Measurements from ENCODE around the gene TSPAN10. TPM values are rescaled to one million over a fixed set of nuclear protein-coding genes. Genes with fewer than 3 reads are reported as not detected.

The TSPAN10 gene
- total RNA-seq = 1 to 10 TPM; 1.2 TPM

GRCh38 chr17:81636505-81637288, at the start of gene TSPAN10, which contains the start of gene NPLOC4:
Gene TSPAN10, plus strand, starts transcription at chr17:81637196. Its CDS starts 5,217 bp downstream, at chr17:81642413.
Gene NPLOC4, minus strand, starts transcription at chr17:81637112. Its CDS starts 182 bp downstream, at chr17:81636930.
- ChIA-PET POLR2A (interaction anchor here (1.0 to 1.9 kb wide), 3 partner anchors 22 to 29 kb away, joined by 3 to 9 read pairs (median 5); partner anchors contain the start of genes CCDC137 and OXLD1), CTCF (interaction anchor here (1.3 kb wide), 1 partner anchor 36 kb away, joined by 3 read pairs; no protein-coding TSS in a partner anchor)
- Mint-ChIP-seq H3K27ac (peak within 1 kb of the TSS; percentile 81), H3K9me3 (ENCODE audit: insufficient read depth) (no peaks in the 10 kb centered on the region), H3K36me3 (ENCODE audit: low read depth) (peaks cover 11% of the 10 kb centered on the region), H3K27me3 (ENCODE audit: low read depth) (no peaks in the 10 kb centered on the region), H3K4me3 (peak within 1 kb of the TSS; percentile 90), H3K4me1 (ENCODE audit: low read depth) (peaks cover 26% of the 10 kb centered on the region)
- DNase-seq (peak; percentile 83), ATAC-seq (peak; percentile 96)

- POLR2A ChIA-PET = no interaction called here
- peaks cover 59% of the 10 kb centered on the region for H3K36me3 Mint-ChIP-seq (ENCODE audit: low read depth)
- H3K27me3 Mint-ChIP-seq (ENCODE audit: low read depth) = no peaks in the 10 kb centered on the region
- no peak for ATAC-seq
- CTCF ChIA-PET = no interaction called here
- H3K4me3 Mint-ChIP-seq = no peak overlapping the region
- H3K27ac Mint-ChIP-seq = no peak overlapping the region
- H3K9me3 Mint-ChIP-seq (ENCODE audit: insufficient read depth) = no peaks in the 10 kb centered on the region
- DNase-seq = no peak
- H3K4me1 Mint-ChIP-seq (ENCODE audit: low read depth) = no peaks in the 10 kb centered on the region
Measured at GRCh38 chr17:81589612-81590011, 47.4 kb upstream of the TSPAN10 start.

DNA sequence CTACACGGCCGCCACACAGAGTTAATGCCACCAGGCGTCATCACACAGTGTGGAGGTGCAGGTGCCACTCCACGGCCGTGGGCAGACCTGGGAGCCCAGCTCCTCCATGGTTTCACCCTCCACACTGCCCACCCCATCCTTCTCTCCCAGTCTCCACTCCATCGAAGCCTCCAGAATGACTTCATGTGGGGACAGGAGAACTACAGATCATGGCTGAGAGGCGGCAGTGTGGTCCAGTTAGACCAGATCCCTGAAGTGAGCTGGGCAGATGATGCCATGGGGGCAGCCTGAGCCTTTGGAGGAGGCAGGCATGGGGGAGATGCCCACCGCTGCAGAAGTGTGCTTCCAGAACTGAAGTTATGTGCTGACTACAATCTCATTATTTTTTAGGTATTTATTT, 46.9 kb upstream of the TSPAN10 start:
- peaks cover 58% of the 10 kb centered on the region for H3K36me3 Mint-ChIP-seq (ENCODE audit: low read depth)
- POLR2A ChIA-PET = no interaction called here
- CTCF ChIA-PET = no interaction called here

GRCh38 chr17:81591971-81592370, 45.0 kb upstream of the TSPAN10 start:
- Mint-ChIP-seq H3K4me3 (no peak overlapping the region), H3K27me3 (ENCODE audit: low read depth) (no peaks in the 10 kb centered on the region), H3K9me3 (ENCODE audit: insufficient read depth) (no peaks in the 10 kb centered on the region), H3K36me3 (ENCODE audit: low read depth) (peaks cover 53% of the 10 kb centered on the region), H3K27ac (no peak overlapping the region), H3K4me1 (ENCODE audit: low read depth) (no peaks in the 10 kb centered on the region)
- ChIA-PET POLR2A (interaction anchor here (1.6 kb wide), 1 partner anchor 9 kb away, joined by 4 read pairs; no protein-coding TSS in a partner anchor), CTCF (no interaction called here)
- no peak for ATAC-seq
- no peak for DNase-seq

More for the DNA sequence above, 46.9 kb upstream of the TSPAN10 start:
- H3K4me3 Mint-ChIP-seq = no peak overlapping the region
- H3K27me3 Mint-ChIP-seq (ENCODE audit: low read depth) = no peaks in the 10 kb centered on the region
- H3K9me3 Mint-ChIP-seq (ENCODE audit: insufficient read depth) = no peaks in the 10 kb centered on the region
- ATAC-seq = no peak
- H3K27ac Mint-ChIP-seq = no peak overlapping the region
- no peaks in the 10 kb centered on the region for H3K4me1 Mint-ChIP-seq (ENCODE audit: low read depth)
- DNase-seq = no peak

DNA sequence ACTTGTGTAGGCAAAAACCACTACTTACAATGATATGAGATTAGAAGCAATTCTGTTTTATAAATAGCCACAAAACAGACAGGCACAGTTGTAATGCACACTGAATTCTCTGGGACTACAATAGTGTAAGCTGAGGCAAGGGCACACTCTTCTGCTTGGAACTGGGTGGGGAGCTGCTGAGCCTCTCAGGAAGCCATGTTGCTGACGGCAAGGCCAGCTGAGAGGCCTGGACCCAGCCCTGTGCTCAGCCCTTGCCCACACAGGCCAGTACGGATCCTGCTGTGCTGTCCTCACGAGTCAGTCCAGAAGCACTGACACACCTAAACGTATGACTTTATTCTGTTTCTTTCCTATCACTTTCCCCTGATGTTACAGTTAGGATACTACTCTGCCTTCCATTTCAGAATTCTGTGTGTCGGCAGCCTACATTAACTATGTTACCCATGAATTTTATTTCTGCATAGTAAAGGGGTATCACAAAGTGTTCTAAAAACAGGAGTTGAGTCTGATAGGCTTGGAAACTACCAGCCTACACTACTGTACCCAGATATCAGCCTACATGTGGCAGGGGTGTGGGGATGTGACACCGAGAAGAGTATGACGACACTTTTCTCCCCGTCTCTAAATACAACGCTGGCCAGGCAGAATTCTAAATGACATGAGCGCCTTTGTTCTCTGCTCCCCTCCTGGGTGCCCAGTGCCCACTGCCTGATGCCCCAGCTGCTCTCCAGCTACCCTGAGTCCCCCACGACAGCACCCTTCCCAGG, 43.7 kb upstream of the TSPAN10 start:
- DNase-seq (no peak), ATAC-seq (no peak)
- Mint-ChIP-seq H3K9me3 (ENCODE audit: insufficient read depth) (no peaks in the 10 kb centered on the region), H3K4me3 (no peak overlapping the region), H3K36me3 (ENCODE audit: low read depth) (peaks cover 54% of the 10 kb centered on the region), H3K27me3 (ENCODE audit: low read depth) (no peaks in the 10 kb centered on the region), H3K27ac (no peak overlapping the region), H3K4me1 (ENCODE audit: low read depth) (peaks cover 2% of the 10 kb centered on the region)
- POLR2A ChIA-PET = no interaction called here
- CTCF ChIA-PET = no interaction called here

DNA sequence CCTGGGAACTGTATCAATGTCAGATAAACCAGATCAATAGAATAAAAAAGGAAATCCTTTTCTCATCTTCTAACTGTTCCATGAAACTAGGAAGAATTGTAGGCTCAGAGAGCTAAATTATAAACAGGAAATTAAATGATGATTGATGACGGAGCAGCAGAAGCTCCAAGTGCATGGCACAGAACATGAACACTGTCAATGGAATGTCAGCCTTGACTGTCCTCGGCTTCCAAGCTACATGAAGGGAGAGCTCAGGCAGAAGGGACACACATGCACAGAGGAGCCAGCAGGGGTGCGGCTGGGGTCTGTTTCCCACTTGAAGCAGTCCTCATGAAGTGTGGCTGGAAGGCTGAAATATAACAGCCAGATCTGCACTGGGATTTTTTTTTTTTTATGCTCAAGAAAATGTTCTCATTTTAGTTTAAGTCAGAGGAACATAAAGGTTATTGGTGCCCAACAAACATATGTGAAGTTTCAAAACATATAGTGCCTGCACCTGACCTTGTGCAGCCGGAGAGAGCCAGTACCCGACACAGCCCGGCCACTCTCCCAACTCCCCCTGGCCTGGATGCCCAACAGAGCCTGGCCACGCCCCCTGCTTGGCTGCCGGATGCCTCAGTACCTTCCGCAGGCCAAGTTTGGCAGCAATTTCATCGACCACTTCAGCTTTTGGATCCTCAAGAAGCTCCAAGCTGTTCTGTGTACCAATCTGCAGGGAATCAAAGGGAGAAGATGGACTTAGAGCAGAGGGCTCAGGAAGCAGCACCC, 37.1 kb upstream of the TSPAN10 start:
- ATAC-seq = no peak
- no peak overlapping the region for H3K4me3 Mint-ChIP-seq
- POLR2A ChIA-PET = interaction anchor here (1.2 kb wide), 2 partner anchors 8 to 103 kb away, joined by 4 read pairs; partner anchors contain the start of gene MRPL12
- peaks cover 49% of the 10 kb centered on the region for H3K36me3 Mint-ChIP-seq (ENCODE audit: low read depth)
- H3K27me3 Mint-ChIP-seq (ENCODE audit: low read depth) = no peaks in the 10 kb centered on the region
- peaks cover 10% of the 10 kb centered on the region for H3K4me1 Mint-ChIP-seq (ENCODE audit: low read depth)
- DNase-seq = no peak
- H3K9me3 Mint-ChIP-seq (ENCODE audit: insufficient read depth) = no peaks in the 10 kb centered on the region
- no peak overlapping the region for H3K27ac Mint-ChIP-seq
- CTCF ChIA-PET = interaction anchor here (1.2 to 2.8 kb wide), 7 partner anchors 16 to 347 kb away, joined by 3 to 25 read pairs (median 6); partner anchors contain the start of gene FAAP100

GRCh38 chr17:81601525-81602120, 35.4 kb upstream of the TSPAN10 start:
- peaks cover 10% of the 10 kb centered on the region for H3K4me1 Mint-ChIP-seq (ENCODE audit: low read depth)
- no peaks in the 10 kb centered on the region for H3K9me3 Mint-ChIP-seq (ENCODE audit: insufficient read depth)
- peaks cover 52% of the 10 kb centered on the region for H3K36me3 Mint-ChIP-seq (ENCODE audit: low read depth)
- ChIA-PET POLR2A (interaction anchor here (1.2 kb wide), 1 partner anchor 10 kb away, joined by 4 read pairs; no protein-coding TSS in a partner anchor), CTCF (interaction anchor here (0.6 to 2.8 kb wide), 31 partner anchors 8 to 316 kb away, joined by 3 to 25 read pairs (median 3); partner anchors contain the start of genes FAAP100, PDE6G and SLC38A10)
- H3K27ac Mint-ChIP-seq = peak overlapping the region; percentile 58
- no peak overlapping the region for H3K4me3 Mint-ChIP-seq
- ATAC-seq (peak; percentile 90), DNase-seq (peak; percentile 69)
- H3K27me3 Mint-ChIP-seq (ENCODE audit: low read depth) = no peaks in the 10 kb centered on the region

DNA sequence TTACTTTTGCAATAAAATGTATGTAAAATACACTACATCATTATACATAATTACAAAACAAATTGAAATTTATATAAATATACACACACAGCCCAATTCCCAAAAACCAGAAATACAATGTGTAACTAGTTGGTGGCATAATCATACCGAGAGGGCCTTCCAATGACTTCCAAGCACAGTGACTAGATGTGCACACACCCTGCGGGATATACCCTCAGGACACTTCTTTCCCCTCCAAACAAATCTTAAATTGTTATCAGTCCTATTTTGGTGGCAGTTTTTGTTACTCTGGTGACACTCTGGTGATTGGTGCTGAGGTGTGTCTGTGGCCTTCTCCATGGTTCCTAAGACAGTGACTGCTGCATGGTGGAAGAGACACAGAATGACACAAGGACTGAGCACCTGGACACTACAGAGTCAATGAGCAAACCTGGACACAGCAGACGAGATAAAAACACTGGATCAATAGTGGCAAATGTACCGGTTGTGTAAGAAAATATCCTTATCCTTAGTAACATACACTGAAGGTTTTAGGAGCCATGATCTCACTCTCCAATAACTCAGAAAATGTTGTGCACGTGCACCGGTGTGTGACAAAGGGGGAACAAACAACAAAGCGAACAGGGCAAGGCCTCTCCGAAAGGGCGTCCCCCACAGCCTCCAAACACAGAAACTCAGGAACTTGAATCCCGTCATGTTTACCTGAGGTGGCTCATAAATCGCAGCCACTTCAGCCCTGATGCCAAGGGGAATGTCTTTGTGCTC, 33.0 kb upstream of the TSPAN10 start:
- peaks cover 54% of the 10 kb centered on the region for H3K36me3 Mint-ChIP-seq (ENCODE audit: low read depth)
- H3K27ac Mint-ChIP-seq = no peak overlapping the region
- CTCF ChIA-PET = no interaction called here

DNA sequence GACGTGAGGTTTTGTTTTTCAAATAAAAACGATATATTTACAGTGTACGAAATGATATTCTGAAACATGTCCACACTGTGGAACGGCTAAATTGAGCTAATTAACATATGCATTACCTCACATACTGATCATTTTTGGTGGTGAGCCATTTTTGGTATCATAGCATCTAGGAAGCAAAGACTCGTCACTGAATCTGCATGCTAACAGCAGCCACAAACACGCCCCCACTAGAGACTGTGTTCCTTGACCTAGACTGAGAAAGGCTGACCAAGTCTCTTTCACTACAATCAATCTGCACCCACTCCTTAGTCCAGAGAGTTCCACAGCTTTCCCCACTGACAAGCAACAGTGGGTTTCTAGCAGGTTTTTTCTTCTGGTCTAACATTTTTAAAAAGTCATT, 29.6 kb upstream of the TSPAN10 start:
- ChIA-PET CTCF (interaction anchor here (0.6 to 0.9 kb wide), 2 partner anchors 32 to 76 kb away, joined by 3 to 4 read pairs; partner anchors contain the start of genes ARL16 and HGS), POLR2A (interaction anchor here (0.6 kb wide), 1 partner anchor 55 kb away, joined by 3 read pairs; the partner anchor contains the start of gene FAAP100)
- no peaks in the 10 kb centered on the region for H3K9me3 Mint-ChIP-seq (ENCODE audit: insufficient read depth)
- ATAC-seq (no peak), DNase-seq (no peak)
- H3K4me3 Mint-ChIP-seq = no peak overlapping the region
- peaks cover 18% of the 10 kb centered on the region for H3K4me1 Mint-ChIP-seq (ENCODE audit: low read depth)
- H3K27ac Mint-ChIP-seq = no peak overlapping the region
- no peaks in the 10 kb centered on the region for H3K27me3 Mint-ChIP-seq (ENCODE audit: low read depth)
- H3K36me3 Mint-ChIP-seq (ENCODE audit: low read depth) = peaks cover 54% of the 10 kb centered on the region

More for the DNA sequence above, 33.0 kb upstream of the TSPAN10 start:
- Mint-ChIP-seq H3K4me3 (no peak overlapping the region), H3K4me1 (ENCODE audit: low read depth) (peaks cover 12% of the 10 kb centered on the region), H3K27me3 (ENCODE audit: low read depth) (no peaks in the 10 kb centered on the region), H3K9me3 (ENCODE audit: insufficient read depth) (no peaks in the 10 kb centered on the region)
- no peak for DNase-seq
- POLR2A ChIA-PET = no interaction called here
- no peak for ATAC-seq

GRCh38 chr17:81608082-81608481, 28.9 kb upstream of the TSPAN10 start:
- H3K4me1 Mint-ChIP-seq (ENCODE audit: low read depth) = peaks cover 18% of the 10 kb centered on the region
- DNase-seq (no peak), ATAC-seq (no peak)
- ChIA-PET POLR2A (interaction anchor here (1.2 kb wide), 1 partner anchor 57 kb away, joined by 3 read pairs; no protein-coding TSS in a partner anchor), CTCF (interaction anchor here (0.8 kb wide), 1 partner anchor 75 kb away, joined by 4 read pairs; the partner anchor contains the start of genes ARL16 and HGS)
- H3K4me3 Mint-ChIP-seq = no peak overlapping the region
- no peaks in the 10 kb centered on the region for H3K27me3 Mint-ChIP-seq (ENCODE audit: low read depth)
- H3K9me3 Mint-ChIP-seq (ENCODE audit: insufficient read depth) = no peaks in the 10 kb centered on the region
- H3K27ac Mint-ChIP-seq = no peak overlapping the region
- peaks cover 58% of the 10 kb centered on the region for H3K36me3 Mint-ChIP-seq (ENCODE audit: low read depth)

All from activated CD8-positive, alpha-beta T cell treated with anti-CD3 and anti-CD28 coated beads, Interleukin-2, amount 10 ng/mL, durations not matched to agents 7 days and 5 days (primary cell).